Measurements from ENCODE around the gene OR9Q2.
"Not testable (repeated sequence)": the region's sequence is repeated elsewhere in the genome, so short reads cannot be mapped to it uniquely, and the experiment has no call there.

OR9Q2 gene, protein sequence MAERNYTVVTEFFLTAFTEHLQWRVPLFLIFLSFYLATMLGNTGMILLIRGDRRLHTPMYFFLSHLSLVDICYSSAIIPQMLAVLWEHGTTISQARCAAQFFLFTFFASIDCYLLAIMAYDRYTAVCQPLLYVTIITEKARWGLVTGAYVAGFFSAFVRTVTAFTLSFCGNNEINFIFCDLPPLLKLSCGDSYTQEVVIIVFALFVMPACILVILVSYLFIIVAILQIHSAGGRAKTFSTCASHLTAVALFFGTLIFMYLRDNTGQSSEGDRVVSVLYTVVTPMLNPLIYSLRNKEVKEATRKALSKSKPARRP

DNA sequence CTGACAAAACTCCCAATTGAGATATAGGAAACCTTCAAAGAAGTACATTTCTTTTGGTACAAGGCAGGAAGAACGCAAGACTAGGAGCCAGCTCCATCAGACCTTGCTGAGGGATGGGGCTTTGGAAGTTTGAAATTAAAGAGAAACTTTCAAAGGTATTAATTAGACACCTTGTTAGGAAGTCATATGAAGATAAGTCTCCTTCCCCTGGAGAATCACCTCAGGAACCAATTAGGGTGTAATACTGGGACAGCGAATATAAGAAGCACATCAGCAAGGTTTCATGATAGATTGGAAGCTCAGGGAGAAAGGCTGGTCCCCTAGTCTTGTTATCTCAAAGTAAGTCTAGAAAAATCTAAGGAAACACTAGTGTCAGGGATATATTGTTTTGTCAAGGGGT is at the start of gene OR9Q2:
Gene OR9Q2 (plus strand): TSS at position 301 of the 400 bp plus-strand sequence. CDS start 1,421 bp downstream, outside the sequence.
- DNase-seq (ENCODE audit: low read depth, low spot score), result no peak

DNA sequence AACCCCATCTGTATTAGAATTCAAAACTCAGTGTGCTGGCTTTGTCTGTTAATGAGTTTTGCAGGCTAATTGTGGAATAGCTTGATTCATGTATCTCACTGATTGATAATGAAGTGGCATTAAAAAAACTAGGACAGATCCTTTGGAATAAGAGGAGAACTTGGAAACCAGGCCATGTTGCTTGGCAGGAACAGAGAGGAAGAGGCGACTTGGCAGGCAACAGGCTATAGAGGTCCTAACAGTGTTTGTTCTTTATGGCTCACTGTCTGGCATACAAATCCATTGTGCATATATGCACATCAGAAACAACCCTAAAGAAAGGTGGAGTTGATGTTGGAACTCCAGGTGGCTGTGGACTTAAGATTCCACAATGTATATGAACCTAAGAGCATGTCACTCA is 46.1 kb upstream of the OR9Q2 start:
- DNase-seq (ENCODE audit: low read depth, low spot score), result no peak

- DNase-seq (ENCODE audit: low read depth, low spot score), result no peak
Observed at GRCh38 chr11:58152781-58153180, 36.1 kb upstream of the OR9Q2 start.

DNA sequence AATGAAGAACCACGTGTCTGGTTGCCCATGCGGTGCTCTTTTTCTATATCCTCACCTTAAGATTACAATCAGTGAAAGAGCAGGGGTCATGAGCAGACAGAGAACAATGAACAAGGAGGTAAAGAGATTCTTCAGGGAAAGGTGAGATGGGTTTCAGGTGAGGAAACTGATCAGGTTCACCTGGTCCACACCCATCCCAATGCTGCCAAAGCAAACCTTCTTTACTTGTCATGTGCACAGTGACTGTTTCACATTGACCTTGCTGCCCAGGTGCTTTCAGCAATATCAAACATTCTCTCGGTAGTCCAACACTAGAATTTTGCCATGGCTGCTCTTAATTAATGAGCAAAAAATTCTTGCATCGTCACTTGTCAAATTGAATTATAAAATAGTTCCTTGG is 24.5 kb upstream of the OR9Q2 start:
- DNase-seq (ENCODE audit: low read depth, low spot score), result no peak

- DNase-seq (ENCODE audit: low read depth, low spot score), result no peak
Observed at GRCh38 chr11:58164990-58165389, 23.9 kb upstream of the OR9Q2 start.

- DNase-seq (ENCODE audit: low read depth, low spot score), result no peak
Observed at GRCh38 chr11:58165504-58166106, 23.3 kb upstream of the OR9Q2 start.

GRCh38 chr11:58177409-58178054 is 11.3 kb upstream of the OR9Q2 start:
- no peak for DNase-seq (ENCODE audit: low read depth, low spot score)

- no peak for DNase-seq (ENCODE audit: low read depth, low spot score)
Observed at GRCh38 chr11:58178444-58178843, 10.4 kb upstream of the OR9Q2 start.

GRCh38 chr11:58179648-58180047 is 9.2 kb upstream of the OR9Q2 start:
- DNase-seq (ENCODE audit: low read depth, low spot score), result no peak

- DNase-seq (ENCODE audit: low read depth, low spot score), result no peak
Observed at GRCh38 chr11:58186938-58187337, 1.9 kb upstream of the OR9Q2 start.

DNA sequence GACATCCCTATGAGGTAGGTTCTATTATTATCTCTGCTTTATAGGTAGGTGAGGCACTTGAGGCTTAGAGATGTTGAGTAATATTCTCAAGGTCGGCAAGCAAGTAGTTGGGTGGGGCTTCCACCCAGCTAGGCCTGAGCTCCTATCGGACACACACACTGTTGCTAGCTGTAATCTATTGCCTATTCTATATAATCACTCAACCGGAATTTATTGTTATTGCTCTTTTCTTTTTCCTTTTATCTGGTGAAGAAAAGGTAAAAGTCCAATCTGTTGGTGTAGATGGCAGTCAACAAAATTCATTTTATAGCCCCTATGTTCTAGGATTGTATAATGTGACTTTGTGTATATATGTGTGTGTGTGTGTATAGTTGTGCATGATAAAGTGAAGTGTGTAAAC is 3.4 kb downstream of the OR9Q2 start:
- DNase-seq (ENCODE audit: low read depth, low spot score), result no peak

DNA sequence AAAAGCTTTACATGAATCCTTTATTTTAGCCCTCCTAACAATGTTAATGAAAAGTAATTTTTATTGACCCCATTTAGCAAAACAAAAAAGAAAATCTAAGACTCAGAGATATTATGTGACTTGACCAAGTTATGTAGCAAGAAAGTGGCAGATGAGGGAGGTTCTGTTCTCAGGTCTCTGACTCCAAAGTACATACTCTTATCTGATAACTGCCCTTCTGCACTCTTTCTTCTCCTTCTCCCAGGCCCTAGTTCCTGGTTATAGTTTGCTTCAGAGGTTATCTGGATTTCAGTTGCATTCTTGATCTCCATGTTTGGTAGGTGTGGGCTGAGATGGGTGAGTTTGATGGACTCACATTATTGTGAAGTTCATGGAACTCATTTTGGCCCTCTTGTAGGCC is 4.5 kb downstream of the OR9Q2 start:
- no peak for DNase-seq (ENCODE audit: low read depth, low spot score)

- DNase-seq (ENCODE audit: low read depth, low spot score), result no peak
Observed at GRCh38 chr11:58195939-58196338, 7.1 kb downstream of the OR9Q2 start.

GRCh38 chr11:58199271-58199670 is 10.4 kb downstream of the OR9Q2 start:
- DNase-seq (ENCODE audit: low read depth, low spot score), result no peak

DNA sequence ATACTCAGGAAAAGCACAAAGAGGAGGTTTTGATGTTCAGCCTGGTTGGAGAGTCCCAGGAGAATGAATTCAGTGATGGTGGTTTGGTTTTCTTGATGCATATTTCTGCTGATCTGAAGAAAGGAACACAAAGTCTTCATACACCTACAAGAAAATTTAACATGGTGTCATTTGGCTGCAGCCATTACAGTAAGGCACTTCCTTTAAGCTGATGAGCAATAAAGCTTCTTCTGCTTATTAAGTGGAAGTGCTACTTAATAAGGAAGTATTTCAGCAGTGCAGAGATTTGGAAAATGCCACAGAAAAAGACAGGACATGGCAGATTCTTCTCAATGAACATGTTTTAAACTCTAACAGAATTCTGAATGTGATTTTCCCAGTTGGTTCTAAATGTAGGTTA is 15.2 kb downstream of the OR9Q2 start, which contains the start of gene OR1S2:
Gene OR1S2 (minus strand): TSS at position 101 of the 400 bp plus-strand sequence. CDS start 0 bp downstream, at position 101.
- no peak for DNase-seq (ENCODE audit: low read depth, low spot score)

GRCh38 chr11:58212420-58212819 is 23.6 kb downstream of the OR9Q2 start, which contains the start of gene OR1S1:
OR1S1 (plus strand) TSS chr11:58212720.
- not testable (repeated sequence) for DNase-seq (ENCODE audit: low read depth, low spot score)

DNA sequence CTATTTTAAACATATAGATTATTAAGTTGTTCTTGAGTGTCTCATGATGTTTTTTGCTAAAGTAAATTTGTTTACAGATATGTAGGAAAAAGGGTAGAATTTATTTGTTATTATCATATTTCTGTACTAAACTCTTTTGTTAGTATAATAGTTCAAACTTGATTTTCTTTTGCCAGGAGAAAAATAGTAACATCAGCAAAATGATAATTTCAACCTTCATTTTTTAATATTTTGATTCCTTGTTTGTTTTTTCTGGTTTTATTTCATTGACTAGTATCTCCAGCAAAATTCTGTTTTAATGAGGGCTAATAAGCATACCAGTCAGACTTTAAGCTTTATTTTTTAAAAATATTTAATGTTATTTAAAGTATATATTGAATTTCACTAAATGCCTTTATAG is 27.6 kb downstream of the OR9Q2 start:
- DNase-seq (ENCODE audit: low read depth, low spot score), result no peak

GRCh38 chr11:58222721-58223120 is 33.9 kb downstream of the OR9Q2 start:
- no peak for DNase-seq (ENCODE audit: low read depth, low spot score)

GRCh38 chr11:58227956-58228615 is 39.2 kb downstream of the OR9Q2 start:
- DNase-seq (ENCODE audit: low read depth, low spot score), result no peak

Measured in iPS DF 19.7 (cell line).